Parathyroid adenoma (tissue), 2 donors: ENCODE results near the gene HK3.

Experiments used
- H2AFZ ChIP-seq: fragments of 300-600 bp; sonication (generic); one replicate; pipeline ENCODE4 v1.7.0; 2017; ENCODE audit warnings: antibody characterized with exemption, mild to moderate bottlenecking
- H3K27ac ChIP-seq: fragments of 300-600 bp; sonication (generic); one replicate; pipeline ENCODE4 v1.7.0; 2017
- H3K27me3 ChIP-seq: fragments of 300-600 bp; sonication (generic); one replicate; pipeline ENCODE4 v1.7.0; 2017; ENCODE audit warnings: low read length; ENCODE audit not compliant: control insufficient read depth, insufficient read depth
- H3K36me3 ChIP-seq: fragments of 300-600 bp; sonication (generic); one replicate; pipeline ENCODE4 v1.7.0; 2017; ENCODE audit warnings: low read length; ENCODE audit not compliant: control insufficient read depth, insufficient read depth
- H3K4me1 ChIP-seq: fragments of 300-600 bp; sonication (generic); one replicate; pipeline ENCODE4 v1.7.0; 2017; ENCODE audit warnings: control low read depth
- H3K4me2 ChIP-seq: fragments of 300-600 bp; sonication (generic); one replicate; pipeline ENCODE4 v1.7.0; 2017; ENCODE audit warnings: low read length
- H3K4me3 ChIP-seq: fragments of 300-600 bp; sonication (generic); one replicate; pipeline ENCODE4 v1.7.0; 2017; ENCODE audit warnings: low read depth, low read length
- H3K79me2 ChIP-seq: fragments of 300-600 bp; sonication (generic); one replicate; pipeline ENCODE4 v1.7.0; 2017; ENCODE audit warnings: control low read depth
- H3K9ac ChIP-seq: fragments of 300-600 bp; sonication (generic); one replicate; pipeline ENCODE4 v1.7.0; 2017; ENCODE audit warnings: mild to moderate bottlenecking
- H3K9me3 ChIP-seq: fragments of 300-600 bp; sonication (generic); one replicate; pipeline ENCODE4 v1.7.0; 2017; ENCODE audit warnings: low read length; ENCODE audit not compliant: control insufficient read depth
- TF ChIP-seq, protein P1 (sequence below): fragments of 300-600 bp; sonication (generic); IDR thresholded peaks from one replicate; pipeline ENCODE4 v1.7.0; 2017; ENCODE audit warnings: antibody characterized with exemption, mild to moderate bottlenecking
- donor health status: primary hyperparathyroidism.

The HK3 gene

DNA sequence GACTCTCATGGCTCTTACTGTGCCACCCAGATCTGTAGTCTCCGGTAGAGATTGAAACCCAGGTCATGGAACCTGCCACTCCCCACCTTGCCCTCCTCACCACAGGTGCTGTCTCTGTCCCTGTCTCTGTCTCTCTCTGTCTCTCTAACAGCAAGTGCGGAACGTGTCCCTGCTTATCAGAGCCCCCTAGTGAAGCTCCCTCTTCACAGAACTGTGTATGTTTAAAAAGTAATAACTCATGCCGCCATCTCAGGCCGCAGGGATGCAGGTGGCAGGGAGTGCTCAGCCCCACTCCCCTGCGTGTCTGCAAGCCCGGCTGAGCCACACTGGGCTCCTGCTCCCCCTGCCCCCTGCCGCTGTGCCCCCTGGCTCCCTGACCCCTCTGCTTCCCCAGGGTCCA lies 45.0 kb downstream of the HK3 start:
- H3K9ac ChIP-seq, result no peak overlapping the region
- H3K36me3 ChIP-seq, result no peaks in the 10 kb centered on the region
- no peak overlapping the region for H3K27ac ChIP-seq
- H3K4me1 ChIP-seq, result peaks cover 14% of the 10 kb centered on the region
- no peak overlapping the region for H2AFZ ChIP-seq
- no peak overlapping the region for H3K4me2 ChIP-seq
- peaks cover 3% of the 10 kb centered on the region for H3K27me3 ChIP-seq
- TF ChIP-seq, protein P1, sequence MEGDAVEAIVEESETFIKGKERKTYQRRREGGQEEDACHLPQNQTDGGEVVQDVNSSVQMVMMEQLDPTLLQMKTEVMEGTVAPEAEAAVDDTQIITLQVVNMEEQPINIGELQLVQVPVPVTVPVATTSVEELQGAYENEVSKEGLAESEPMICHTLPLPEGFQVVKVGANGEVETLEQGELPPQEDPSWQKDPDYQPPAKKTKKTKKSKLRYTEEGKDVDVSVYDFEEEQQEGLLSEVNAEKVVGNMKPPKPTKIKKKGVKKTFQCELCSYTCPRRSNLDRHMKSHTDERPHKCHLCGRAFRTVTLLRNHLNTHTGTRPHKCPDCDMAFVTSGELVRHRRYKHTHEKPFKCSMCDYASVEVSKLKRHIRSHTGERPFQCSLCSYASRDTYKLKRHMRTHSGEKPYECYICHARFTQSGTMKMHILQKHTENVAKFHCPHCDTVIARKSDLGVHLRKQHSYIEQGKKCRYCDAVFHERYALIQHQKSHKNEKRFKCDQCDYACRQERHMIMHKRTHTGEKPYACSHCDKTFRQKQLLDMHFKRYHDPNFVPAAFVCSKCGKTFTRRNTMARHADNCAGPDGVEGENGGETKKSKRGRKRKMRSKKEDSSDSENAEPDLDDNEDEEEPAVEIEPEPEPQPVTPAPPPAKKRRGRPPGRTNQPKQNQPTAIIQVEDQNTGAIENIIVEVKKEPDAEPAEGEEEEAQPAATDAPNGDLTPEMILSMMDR, result no peak
- H3K9me3 ChIP-seq, result no peaks in the 10 kb centered on the region
- no peak overlapping the region for H3K4me3 ChIP-seq
- peaks cover 2% of the 10 kb centered on the region for H3K79me2 ChIP-seq

DNA sequence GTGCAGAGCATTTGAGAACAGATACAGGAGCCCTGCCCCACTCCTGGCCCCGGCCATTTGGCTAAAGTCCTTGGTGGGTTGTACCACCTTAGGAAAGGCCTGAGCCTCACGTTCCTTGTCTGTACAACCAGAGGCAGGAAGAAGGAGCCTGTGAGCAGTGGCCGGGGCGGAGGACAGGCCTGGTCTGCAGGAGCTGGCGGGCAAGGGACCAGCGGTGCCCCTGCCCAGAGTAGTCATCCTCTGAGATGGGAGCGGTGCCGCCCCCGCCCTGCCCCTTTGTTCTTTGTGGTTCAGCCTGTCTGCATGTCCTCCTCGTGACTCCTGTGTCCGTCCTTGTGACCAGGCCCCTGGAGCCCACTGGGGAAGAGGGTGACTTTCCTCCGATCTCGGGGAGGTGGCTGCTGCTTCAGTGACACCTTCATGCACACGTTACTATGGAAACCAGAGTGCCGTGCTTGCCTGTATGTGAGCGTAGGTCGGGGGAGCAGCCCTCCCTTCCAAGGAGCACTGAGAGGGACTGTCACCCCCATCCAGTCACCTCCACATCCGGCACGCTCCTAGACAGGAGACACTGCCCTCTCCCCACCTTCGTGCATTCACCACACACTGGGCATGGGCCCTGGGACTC lies 45.9 kb downstream of the HK3 start:
- no peaks in the 10 kb centered on the region for H3K9me3 ChIP-seq
- H3K27me3 ChIP-seq, result peaks cover 3% of the 10 kb centered on the region
- peaks cover 14% of the 10 kb centered on the region for H3K4me1 ChIP-seq

DNA sequence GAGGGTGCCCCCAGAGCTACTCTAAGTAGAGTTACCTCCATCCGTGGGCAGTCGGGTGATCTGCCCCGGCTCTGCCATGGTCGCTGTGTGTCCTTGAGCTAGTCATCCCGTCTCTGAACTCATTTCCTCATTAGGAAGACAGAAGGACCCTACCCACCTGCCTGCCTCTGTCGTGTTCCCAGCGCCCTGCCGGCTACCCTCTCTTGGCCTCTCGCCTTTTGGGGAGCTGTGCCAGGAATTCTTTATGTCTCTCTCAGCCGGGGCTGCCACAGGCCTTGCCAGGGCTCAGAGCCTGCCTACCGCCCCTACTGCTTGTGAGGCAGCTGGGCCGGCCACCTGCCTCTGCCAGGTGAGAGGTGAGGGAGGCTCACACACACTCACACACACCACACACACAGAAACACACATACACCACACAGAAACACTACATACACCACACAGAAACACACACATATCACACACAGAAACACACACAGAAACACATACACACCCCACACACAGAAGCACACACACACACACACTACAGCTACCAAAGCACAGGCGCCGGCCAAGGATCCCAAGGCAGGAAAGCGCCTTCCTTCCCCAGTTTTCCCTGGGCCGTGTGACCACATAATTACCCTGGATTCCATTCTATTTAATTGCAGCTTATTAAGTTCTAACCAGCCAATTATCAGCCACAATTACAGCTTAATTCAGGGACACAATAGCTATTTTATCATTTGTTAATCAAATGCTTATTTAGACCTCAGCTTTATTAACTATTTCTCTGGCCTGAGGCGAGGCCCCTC lies 47.1 kb downstream of the HK3 start:
- no peak overlapping the region for H3K9ac ChIP-seq
- peaks cover 3% of the 10 kb centered on the region for H3K27me3 ChIP-seq
- H2AFZ ChIP-seq, result no peak overlapping the region
- H3K4me1 ChIP-seq, result peaks cover 19% of the 10 kb centered on the region
- no peak overlapping the region for H3K27ac ChIP-seq
- no peaks in the 10 kb centered on the region for H3K36me3 ChIP-seq
- H3K4me3 ChIP-seq, result no peak overlapping the region
- no peaks in the 10 kb centered on the region for H3K9me3 ChIP-seq
- H3K4me2 ChIP-seq, result no peak overlapping the region
- TF ChIP-seq, protein P1, result no peak
- H3K79me2 ChIP-seq, result peaks cover 2% of the 10 kb centered on the region

More for the DNA sequence above, 45.9 kb downstream of the HK3 start:
- TF ChIP-seq, protein P1, result no peak
- no peak overlapping the region for H3K27ac ChIP-seq
- H2AFZ ChIP-seq, result no peak overlapping the region
- no peak overlapping the region for H3K4me2 ChIP-seq
- no peak overlapping the region for H3K4me3 ChIP-seq
- H3K79me2 ChIP-seq, result peaks cover 2% of the 10 kb centered on the region
- H3K36me3 ChIP-seq, result no peaks in the 10 kb centered on the region
- H3K9ac ChIP-seq, result no peak overlapping the region

DNA sequence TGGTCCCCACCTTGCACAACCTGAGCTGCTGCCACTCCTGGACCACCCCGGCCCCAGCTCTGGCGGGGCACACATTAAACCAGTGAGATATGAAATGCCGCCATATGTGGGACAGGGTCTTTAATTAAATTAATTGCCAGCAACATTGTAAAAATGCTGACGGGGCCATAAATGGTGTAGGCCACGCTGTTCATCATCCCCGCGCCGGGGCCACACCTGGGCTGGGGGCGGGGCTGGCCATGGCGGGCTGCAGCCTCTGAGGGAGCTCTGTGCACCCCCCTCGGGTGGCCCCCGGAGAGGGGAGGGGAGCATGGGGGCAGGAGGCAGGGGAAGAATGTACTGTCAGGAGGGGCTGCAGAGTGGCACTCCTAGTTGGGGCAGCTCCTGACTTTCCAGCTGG lies 47.8 kb downstream of the HK3 start:
- H3K9ac ChIP-seq, result no peak overlapping the region
- TF ChIP-seq, protein P1, result no peak
- no peak overlapping the region for H3K4me2 ChIP-seq
- H3K79me2 ChIP-seq, result peaks cover 2% of the 10 kb centered on the region
- no peaks in the 10 kb centered on the region for H3K36me3 ChIP-seq
- H3K4me1 ChIP-seq, result peaks cover 25% of the 10 kb centered on the region
- H2AFZ ChIP-seq, result no peak overlapping the region
- H3K9me3 ChIP-seq, result no peaks in the 10 kb centered on the region
- peaks cover 9% of the 10 kb centered on the region for H3K27me3 ChIP-seq
- no peak overlapping the region for H3K27ac ChIP-seq
- H3K4me3 ChIP-seq, result no peak overlapping the region
